Raji (cell line): ENCODE data around the gene CDC14A.

Experiments used
- POLR2A ChIP-seq: IDR thresholded peaks from 2 replicates; pipeline ENCODE4 v1.6.1; 2011; ENCODE audit warnings: low read depth, low read length, control low read depth; ENCODE audit not compliant: insufficient read depth

Gene CDC14A

DNA sequence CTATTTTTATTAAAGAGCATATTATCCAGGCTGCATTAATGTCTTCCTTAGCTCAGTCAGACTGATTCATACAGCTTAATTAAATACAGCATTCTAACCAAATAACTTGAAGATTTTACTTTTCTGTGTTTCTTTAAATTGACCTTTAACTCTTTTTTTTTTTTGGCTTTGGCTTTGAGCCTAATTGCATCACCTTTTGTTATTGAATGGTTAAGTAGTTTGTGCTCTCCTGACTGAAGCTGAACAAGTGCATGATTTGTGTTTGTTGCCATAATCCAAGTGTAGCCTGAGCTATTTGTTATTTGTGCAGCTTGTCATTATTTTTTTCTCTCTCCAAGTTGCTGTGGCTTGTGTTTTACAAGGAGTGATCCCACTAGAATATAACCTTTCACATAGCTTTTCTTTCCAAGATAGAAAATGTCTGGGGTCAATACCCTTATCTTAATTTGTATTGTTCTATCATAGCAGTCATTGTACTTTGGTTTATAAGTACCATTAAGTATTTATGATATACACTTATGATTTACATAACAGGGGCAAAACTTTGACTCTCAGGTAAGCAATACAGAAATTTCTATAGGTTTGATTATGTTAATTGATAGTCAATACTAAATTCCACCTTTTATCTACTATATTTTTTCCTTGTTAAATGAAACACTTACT, 31.6 kb downstream of the CDC14A start:
- TF ChIP-seq POLR2A: no peak

DNA sequence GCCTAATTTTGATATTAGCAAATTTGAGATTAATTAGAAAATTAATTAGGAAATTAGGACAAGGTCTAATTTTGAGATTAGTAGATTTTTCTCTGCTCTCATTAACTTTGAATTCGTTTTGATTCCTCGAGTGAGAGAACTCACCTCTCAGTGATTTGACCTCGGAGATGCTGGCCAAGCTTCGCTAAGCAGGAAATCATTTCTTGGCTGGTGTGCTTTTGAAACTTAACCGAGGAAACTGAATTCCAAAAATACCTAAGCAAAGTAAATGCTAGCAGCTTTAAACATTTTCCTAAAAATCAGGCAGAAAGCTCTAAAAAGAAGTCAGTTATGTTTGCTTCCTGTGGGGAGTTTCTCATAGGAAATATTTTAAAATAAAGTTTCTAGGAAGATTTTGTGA, 34.9 kb downstream of the CDC14A start:
- TF ChIP-seq POLR2A: no peak

DNA sequence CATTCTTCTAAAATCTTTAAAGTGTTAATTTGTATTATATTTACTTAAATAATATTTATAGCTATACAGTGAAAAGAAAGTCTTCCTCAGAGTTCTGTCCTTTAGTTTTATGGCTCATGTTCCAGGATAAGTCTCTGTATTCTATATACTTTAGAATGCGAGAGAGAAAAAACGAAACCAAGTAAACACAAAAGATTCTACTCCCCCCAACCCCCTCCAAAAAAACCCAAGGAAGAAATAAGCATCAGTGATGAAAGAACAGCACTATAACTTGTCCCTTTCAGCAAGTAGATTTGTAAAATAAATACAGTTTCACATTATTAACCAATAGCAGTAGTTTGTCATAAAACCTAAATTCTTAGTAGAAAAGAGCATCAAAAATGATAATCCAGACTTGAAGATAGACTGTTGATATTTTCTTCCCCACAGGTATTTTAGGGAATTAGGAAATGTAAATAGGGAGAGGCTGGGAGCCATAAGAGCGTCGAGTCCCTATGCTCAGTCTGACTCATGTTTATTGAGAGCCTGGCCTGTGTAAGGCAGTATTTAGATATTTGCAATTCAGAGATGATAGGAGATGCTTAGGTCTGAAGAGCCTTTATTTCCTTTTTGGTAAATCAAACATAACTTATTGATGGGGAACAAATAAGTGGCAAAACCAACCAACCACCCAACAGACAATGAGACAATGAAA, 35.5 kb downstream of the CDC14A start:
- no peak for TF ChIP-seq POLR2A

DNA sequence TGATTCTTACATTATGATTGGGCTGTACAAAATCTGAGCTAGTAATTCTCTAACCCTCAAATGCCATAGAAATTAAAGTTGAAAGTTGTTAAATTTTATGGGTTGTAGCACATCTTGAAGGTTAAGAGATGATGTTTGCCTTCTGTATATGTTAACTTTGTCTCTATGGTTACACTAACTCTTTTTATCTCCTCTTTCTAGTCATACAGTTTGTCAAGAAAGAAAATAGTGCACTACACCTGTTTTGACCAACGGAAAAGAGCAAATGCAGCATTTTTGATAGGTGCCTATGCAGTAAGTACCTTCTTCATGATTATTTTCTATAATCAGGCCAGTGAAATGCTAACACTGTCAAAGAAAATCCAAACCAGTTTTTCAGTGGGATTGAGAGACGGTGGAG, 38.2 kb downstream of the CDC14A start:
- TF ChIP-seq POLR2A: no peak

DNA sequence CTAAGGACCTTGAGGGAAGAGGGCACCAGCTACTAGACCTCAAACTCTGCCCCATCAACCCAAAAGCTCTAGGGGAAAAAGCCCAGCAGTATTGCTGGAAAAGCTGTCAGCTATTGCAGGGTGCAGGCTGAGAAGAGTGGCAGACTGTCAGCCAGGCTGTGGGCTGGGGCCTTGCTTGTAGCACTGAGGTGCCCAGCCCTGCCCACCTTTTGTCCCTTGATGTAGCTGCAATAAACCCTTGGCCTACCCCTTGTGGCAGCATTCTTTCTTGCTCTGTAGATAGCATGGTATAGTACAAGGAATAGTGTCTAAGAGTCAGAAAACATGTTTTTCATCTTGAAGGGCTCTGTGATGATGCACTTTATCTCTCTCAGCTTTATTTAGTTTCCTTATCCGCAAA, 39.4 kb downstream of the CDC14A start:
- TF ChIP-seq POLR2A: no peak

DNA sequence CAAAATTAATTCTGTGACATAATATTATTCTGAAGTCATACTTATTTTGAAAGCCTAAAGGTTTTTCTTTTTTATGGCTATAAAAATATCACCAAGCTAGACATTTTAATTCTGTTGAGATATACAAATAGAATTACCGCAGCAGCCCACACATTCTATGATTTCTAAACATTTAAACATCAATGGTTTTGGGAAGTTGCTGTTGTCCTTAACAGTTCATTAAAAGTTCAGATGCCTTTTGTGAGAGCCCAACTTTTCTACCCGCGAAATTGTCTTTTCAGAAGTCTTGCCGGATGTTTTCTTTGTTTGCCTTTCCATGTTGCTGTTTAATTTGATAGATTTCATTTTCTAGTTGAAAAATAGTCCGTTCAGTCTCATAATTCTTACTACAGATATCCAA, 40.5 kb downstream of the CDC14A start:
- no peak for TF ChIP-seq POLR2A

DNA sequence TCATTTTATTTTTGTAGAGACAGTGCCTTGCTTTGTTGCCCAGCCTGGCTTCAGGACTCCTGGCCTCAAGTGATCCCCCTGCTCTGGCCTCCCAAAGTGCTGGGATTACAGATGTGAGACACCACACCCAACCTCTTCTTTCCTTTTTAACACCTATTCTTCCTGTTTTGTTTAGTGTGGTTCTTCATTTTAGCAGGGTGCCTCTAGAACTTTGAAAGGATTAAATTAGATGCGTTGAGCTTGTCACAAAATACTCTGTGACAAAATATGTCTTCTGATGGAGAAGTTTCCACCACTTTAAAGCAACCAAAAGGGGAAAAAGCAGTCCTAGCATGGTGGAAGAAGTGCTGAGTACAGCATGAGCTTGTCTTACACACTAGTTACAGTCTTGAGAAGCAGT, 42.0 kb downstream of the CDC14A start:
- no peak for TF ChIP-seq POLR2A

DNA sequence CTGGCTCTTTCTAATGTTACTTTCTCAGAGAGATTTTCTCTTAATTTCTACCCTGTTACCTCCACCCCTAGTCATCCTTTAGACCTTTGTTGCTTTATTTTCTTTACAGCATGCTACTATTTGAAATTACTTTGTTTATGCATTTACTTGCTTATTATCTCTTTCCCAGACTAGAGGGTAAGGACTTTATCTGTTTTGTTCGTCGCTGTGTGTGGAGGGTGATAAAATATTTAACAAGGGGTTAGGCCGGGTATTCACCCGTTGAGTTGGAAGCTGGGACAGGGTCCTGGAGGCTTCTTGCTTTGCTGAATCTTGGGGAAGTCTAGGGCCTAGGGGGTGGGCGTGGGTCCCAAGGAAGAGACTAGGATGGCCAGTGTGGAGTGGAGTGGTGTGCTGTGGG, 43.6 kb downstream of the CDC14A start:
- no peak for TF ChIP-seq POLR2A

DNA sequence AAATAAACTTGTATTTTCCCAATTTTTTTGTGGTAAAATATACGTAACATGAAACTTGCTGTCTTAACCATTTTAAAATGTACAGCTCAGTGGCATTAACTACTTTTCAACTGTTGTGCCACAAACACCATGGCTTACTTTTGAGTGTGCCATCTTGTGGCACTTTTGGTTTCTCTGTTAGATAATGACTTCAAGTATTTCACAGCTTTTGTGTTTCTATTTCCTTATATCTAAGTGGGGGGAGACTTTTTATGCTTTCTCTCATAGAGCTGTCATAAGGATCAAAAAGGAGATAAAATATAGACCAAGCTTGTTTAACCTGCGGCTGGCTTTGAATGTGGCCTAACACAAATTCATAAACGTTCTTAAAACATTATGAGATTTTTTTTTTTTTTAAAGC, 44.3 kb downstream of the CDC14A start:
- TF ChIP-seq POLR2A: no peak

DNA sequence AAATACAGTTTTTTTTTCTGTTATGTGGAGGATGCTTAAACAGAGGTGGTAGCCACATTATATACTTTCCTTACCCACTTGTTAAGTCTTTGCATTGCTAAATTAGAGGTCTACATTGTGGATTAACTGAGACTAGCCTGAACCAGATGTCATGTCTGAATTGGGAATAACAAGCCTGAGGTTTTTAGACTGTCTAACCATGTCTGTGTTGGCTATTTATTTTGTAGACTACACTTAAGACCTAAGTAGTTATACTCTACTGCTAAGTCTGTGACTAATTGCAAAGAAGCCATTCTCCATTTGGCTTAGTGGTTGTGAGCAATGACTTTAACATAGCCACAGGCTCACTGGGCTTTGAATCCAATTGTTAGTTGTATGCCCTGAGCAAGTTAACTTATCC, 45.4 kb downstream of the CDC14A start:
- no peak for TF ChIP-seq POLR2A

DNA sequence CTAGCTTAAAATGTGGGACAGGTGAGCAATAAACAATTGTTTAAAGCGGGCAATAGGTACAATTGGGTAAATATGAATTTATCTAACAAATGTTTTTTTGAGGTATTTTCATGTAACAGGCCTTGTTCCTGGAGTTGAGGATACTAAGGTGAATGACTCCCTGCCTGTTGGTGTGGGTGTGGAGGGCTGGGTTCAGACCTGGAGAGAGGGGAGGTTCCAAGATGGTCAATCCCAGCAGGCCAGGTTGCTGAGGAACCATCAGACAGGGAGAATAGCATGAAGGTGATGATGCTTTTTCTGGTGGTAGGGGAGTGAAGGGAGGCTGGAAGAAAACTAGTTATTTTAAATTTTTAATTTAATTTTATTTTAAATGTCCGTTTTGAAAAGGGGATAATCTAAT, 46.3 kb downstream of the CDC14A start:
- TF ChIP-seq POLR2A: no peak

DNA sequence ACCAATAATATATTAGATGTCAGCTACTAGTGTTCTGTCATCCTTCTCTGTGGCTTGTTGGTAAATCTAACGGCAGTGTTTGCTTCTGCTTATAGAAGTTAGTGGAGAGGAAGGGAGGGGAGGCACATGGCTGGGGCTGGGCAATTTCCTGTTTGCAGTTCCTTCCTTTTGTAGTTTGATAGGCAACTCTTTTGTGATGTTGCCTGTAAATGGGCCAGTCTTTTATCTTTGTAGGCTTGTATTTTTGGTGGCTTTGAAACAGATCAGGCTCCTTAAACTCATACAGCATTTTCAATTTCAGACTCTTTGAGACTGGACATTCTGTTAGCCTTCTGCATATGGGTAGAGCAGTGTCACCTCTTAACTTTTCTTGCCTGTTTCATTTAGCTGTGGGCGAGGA, 48.1 kb downstream of the CDC14A start:
- TF ChIP-seq POLR2A: no peak

DNA sequence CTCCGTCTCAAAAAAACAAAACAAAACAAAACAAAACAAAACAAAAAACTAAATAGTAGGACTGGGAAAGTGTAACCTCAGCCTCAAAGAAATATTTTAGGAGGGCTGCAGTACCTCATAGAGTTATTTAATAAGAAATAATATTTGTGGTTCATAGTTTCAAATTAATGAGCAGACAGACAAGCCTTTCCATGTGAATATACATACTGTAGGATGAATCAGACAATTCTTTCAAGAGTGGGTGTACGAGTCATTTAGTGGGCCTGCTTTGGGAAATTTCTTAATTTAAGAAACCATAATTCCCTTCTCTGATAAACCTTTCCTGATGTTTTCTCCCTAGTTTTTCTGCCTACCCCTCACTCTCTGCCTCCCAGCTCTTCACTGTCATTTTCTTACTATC, 52.5 kb downstream of the CDC14A start:
- TF ChIP-seq POLR2A: no peak

DNA sequence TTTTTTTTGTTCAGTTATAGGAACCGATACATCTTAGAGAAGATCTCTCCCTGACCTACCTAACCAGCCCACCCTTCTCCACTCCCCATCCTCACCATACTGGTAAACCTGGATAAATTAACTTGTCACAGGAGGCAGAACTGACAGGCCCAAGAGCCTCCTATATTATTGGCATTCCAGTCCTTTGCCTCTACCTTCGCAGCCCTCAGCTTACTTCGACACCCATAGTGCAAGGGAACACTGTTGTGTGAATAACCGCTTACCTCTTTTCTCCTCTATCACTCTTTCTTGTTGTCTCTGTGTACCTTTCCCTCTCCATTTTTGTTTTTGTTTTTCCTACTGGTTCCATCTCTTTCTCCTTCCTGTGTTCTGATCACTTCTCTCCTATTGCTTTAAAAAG, 58.7 kb downstream of the CDC14A start:
- no peak for TF ChIP-seq POLR2A

DNA sequence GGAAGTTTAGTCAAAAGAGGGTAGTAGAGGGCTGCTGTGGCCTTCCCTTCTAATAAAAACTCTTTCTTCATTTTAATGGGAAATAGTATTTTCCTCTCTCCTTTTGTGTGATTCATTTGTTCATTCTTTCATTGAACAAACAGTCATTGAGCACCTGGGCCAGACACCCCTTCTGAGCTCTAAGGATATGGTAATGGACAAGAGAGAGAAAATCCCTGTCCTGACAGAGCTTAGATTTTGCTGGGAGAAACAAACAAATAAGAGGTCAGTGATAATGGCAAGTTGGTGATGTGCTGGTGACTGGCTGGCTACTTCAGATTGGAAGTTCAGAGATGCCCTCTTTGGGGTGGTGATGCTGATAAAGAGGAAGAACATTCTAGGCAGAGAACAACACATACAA, 59.3 kb downstream of the CDC14A start:
- no peak for TF ChIP-seq POLR2A

DNA sequence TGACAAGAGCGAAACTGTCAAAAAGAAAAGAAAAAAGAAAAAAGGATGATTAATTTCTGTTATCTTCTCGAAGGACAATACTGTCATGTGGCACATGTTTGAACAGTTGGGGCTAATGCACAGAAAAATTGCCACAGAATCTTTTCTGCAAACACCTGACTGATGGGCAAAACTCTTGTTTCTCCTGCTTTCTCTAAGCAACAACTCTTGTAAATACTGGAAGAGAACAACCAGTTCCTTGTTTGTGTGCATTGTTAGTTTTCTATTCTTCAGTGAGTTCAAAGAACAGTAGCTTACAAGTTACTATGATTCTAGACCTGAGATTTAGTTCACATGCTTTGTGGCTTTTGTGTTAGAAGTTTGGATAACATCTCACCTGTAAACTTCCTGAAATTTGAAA, 60.7 kb downstream of the CDC14A start:
- TF ChIP-seq POLR2A: no peak
